GM20431 (cell line): ENCODE data around the gene ZMIZ1.

Source experiments
- in situ Hi-C: fragments of 300-500 bp; cut with MseI, MboI; formaldehyde crosslinking; loops from one replicate; pipeline ENCODE4 v1.15.0; 2020; ENCODE audit warnings: low sequenced_read_pairs; ENCODE audit not compliant: unreplicated experiment

Gene ZMIZ1

GRCh38 chr10:79131836-79132631 is 63.3 kb downstream of the ZMIZ1 start:
- in situ Hi-C loops: no loop called here

GRCh38 chr10:79132681-79133381 is 64.1 kb downstream of the ZMIZ1 start:
- in situ Hi-C loops: no loop called here

DNA sequence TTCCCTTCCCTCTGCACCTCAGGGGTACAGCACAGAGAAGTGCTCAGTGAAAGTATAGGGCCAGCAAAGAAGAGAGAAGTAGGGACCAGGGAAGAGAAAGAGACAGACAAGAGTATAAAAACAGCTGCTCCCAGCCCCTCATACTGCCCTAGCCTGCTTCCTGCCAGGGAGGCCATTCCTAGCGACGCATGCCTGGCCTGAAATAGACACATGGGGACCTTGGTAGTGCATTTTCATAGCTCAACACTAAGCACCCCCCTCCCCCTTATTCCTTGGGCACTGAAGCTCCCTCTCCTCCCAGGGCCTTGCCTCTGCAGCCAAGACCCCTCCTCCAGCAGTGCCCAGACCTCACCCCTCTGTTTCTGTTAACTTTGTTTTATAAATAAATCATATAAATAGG is 64.7 kb downstream of the ZMIZ1 start:
- in situ Hi-C loops: no loop called here

- in situ Hi-C loops: no loop called here
Measured at GRCh38 chr10:79135790-79136189, 67.0 kb downstream of the ZMIZ1 start.

GRCh38 chr10:79136236-79137005 is 67.7 kb downstream of the ZMIZ1 start:
- in situ Hi-C loops: no loop called here

- in situ Hi-C loops: no loop called here
Measured at GRCh38 chr10:79137300-79137756, 68.6 kb downstream of the ZMIZ1 start.

- in situ Hi-C loops: no loop called here
Measured at GRCh38 chr10:79137826-79138225, 69.1 kb downstream of the ZMIZ1 start.

DNA sequence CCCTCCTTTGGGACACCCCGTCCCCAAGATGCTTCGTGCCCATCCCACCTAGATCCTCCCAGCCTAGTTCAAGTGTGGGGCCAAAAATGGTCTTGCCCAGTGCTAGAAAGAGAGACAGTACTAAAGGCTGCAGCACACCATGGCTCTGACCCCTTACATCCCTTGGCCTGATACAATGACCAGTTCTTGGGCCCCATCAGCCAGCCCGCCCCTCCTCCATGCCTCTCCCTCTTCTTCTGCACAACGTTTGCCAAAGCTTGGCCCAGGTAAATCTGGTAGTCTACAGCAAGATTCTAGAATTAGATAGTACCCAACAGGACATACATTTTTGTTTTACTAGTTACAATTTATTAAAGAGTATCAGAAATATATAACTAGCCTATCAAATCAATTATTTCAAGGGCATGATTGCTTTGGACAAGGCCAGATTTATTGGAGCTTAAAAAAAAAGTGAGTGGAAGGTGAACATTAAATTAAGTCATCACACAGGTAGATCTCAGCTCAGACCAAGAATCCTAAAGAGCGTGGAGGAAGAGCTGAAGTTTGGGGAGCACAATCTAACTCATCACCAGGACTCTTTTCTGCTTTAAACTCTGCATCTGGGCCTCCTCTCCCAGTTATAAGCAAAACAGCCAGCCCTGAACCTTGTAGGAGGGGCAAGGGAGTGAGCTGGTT is 69.8 kb downstream of the ZMIZ1 start:
- in situ Hi-C loops: no loop called here

- in situ Hi-C loops: no loop called here
Measured at GRCh38 chr10:79139124-79139835, 70.5 kb downstream of the ZMIZ1 start.

DNA sequence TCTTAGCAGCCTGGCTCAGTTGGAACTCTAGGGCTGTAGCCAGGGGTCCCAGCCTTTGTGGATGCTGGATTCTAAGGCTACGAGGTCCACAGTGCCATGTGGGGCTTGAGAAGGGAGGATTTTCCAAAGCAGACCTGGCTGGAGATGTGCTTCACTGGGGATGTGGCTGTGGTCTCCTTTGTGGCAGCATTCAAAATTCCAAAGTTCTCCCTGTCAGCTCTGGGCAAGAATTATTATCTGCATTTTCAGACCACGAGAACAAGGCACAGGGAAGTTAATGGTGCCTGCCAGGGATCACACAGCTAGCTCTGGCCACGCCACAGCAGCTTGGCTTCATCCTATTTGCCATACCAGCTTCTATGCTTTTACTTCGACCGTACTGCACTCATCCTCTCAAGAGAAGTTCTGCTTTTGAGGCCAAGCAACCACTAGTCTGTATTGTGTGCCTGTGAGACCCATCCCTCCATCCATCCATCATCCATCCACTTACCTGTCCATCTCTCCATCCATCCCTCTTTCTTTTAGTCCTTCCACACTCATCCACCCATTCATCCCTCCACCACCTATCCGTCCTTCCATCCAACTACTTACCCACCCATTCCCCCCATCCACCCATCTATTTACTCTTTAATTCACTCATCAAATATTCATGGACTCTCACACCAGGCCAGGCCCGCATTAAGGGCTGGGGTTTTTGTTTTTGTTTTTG is 71.5 kb downstream of the ZMIZ1 start:
- in situ Hi-C loops: no loop called here

GRCh38 chr10:79140855-79141254 is 72.1 kb downstream of the ZMIZ1 start:
- in situ Hi-C loops: no loop called here

DNA sequence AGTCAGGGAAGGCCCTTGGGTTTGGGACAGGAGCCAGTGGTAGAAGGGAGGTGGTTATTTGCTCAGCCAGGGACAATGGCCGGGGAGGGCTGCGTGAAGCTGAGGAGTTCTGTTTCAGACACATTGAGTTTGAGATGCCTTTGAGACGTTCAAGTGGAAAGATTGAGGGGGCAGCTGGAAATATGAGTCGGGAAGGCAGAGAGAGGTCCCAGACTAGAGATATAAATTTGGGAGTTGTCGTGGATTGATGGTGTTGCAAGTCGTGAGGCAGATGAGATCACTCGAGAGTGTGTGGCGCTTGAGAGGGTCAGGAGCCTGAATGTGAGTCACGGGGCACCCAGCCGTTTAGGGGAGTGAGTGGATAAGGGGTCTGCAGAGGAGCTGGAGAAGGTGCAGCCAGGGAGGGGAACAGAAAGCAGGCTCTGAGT is 73.3 kb downstream of the ZMIZ1 start:
- in situ Hi-C loops: no loop called here

DNA sequence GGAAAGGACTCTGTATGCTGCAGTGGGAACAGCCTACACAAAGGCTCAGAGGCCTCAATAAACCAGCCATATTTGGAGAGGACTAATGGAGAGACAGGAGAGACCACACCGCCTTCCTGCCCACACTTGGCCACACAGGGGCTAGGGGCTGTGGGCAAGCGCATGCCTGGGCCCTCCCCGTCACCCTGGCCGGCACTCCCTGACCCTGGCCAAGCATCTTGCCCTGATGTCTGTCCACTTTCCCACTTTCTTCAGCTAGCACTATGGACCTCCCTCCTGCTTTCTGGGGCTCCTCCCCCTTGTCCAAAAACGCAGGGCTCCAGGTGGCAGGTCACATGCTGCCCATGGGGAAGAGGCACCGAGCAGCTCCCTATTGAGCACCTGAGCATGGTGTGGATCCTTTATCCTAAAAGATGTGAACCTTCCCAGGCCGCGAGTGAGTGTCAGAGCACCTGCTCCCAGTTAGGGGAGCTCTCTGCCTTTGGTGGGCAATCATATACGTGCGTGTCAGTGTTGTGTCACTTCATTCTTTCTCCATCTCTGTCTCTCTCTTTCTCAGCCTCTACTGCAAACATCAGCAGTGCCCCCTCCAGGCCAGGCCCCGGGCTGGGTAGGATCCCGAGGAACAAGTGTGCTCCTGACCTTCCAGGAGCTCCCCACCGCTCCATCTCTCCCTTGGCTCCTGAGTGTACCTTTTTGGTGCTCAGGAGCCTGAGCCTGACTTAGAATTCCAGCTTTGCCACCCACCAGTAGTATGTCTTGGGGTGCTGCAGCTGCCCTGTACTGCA is 74.0 kb downstream of the ZMIZ1 start:
- in situ Hi-C loops: no loop called here

- in situ Hi-C loops: no loop called here
Measured at GRCh38 chr10:79143879-79144278, 75.1 kb downstream of the ZMIZ1 start.

DNA sequence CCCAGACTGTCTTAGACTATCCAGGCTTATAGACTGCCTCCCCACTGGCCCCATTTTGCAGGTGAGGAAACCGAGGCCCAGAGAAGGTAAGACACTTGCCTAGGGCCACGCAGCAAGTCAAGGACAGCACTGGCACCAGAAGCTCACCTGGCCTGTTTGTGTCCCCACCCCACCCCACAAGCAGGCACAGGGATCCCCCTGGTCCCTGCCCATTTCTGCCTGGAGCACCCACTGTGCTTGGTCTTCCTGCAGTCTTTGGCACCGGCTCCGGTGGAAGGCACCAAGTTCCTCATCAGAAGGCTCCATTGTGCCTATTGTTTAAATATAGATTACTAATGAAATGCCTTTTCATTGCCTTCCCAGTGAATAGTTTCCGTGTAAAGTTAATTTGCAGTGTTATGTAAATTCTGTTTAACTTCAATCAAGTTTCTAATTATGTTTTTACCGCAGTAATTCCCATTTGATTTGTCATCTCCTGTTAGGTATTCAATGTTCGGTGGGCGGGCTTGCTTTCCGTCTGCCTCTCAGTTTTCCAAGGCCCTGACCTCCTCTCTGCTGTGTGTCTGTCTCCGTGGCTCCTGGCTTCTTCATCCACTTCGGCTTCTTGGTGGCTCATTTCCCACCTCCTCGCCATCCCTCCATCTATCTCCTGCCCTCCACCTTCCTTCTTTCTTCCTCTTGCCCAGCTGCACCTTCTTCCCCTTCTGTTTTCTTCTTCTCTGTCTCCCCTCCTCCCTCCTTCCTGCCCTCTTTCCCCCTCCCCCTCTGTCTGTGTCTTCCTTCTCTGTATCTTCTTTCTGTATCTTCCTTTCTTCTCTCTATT is 75.8 kb downstream of the ZMIZ1 start:
- in situ Hi-C loops: no loop called here

- in situ Hi-C loops: no loop called here
Measured at GRCh38 chr10:79145174-79145483, 76.4 kb downstream of the ZMIZ1 start.
